Liver (tissue), 3 donors: ENCODE measurements around the gene VPS52.

Source experiments
- EGR1 ChIP-seq, 2 donors: IDR thresholded peaks; 2 replicates each; pipeline ENCODE4 v1.6.1; 2016 to 2018; ENCODE audit warnings: antibody characterized with exemption in 2 of 2, low read depth in 2 of 2
- GABPA ChIP-seq, 2 donors: IDR thresholded peaks in 1 of 2; conservative IDR thresholded peaks in 1 of 2; 2 replicates each; pipeline ENCODE4 v1.6.1; 2016; ENCODE audit warnings: antibody characterized with exemption in 2 of 2, mild to moderate bottlenecking in 1 of 2, moderate library complexity in 1 of 2
- HNF4G ChIP-seq: IDR thresholded peaks from 2 replicates; pipeline ENCODE4 v1.6.1; 2016; ENCODE audit warnings: antibody characterized with exemption
- NR2F2 ChIP-seq: IDR thresholded peaks from 2 replicates; pipeline ENCODE4 v1.6.1; 2016; ENCODE audit warnings: antibody characterized with exemption
- RAD21 ChIP-seq, 2 donors: IDR thresholded peaks; 2 replicates each; pipeline ENCODE4 v1.6.1; 2016; ENCODE audit warnings: antibody characterized with exemption in 2 of 2, mild to moderate bottlenecking in 2 of 2
- RXRA ChIP-seq, 2 donors: IDR thresholded peaks; 2 replicates each; pipeline ENCODE4 v1.6.1; 2017 to 2018; ENCODE audit warnings: antibody characterized with exemption in 2 of 2, mild to moderate bottlenecking in 1 of 2
- SP1 ChIP-seq: IDR thresholded peaks from 2 replicates; pipeline ENCODE4 v1.6.1; 2018; ENCODE audit warnings: antibody characterized with exemption, mild to moderate bottlenecking
- TAF1 ChIP-seq: conservative IDR thresholded peaks from 2 replicates; pipeline ENCODE4 v1.6.1; 2016; ENCODE audit warnings: antibody characterized with exemption, mild to moderate bottlenecking
- YY1 ChIP-seq: IDR thresholded peaks from 2 replicates; pipeline ENCODE4 v1.6.1; 2016; ENCODE audit warnings: antibody characterized with exemption, mild to moderate bottlenecking
- TF ChIP-seq, protein P1 (sequence below): fragments of 150-350 bp; IDR thresholded peaks from 2 replicates; pipeline ENCODE4 v1.5.1; 2017; ENCODE audit warnings: improper control_type of control experiment, low read depth, low read length; ENCODE audit not compliant: missing input control
- TF ChIP-seq, protein P2 (sequence below): IDR thresholded peaks from 2 replicates; pipeline ENCODE4 v1.6.1; 2016; ENCODE audit warnings: antibody characterized with exemption
- TF ChIP-seq, protein P3 (sequence below): IDR thresholded peaks from 2 replicates; pipeline ENCODE4 v1.6.1; 2016; ENCODE audit warnings: antibody characterized with exemption
- TF ChIP-seq, protein P4 (sequence below): IDR thresholded peaks from 2 replicates; pipeline ENCODE4 v1.6.1; 2016; ENCODE audit warnings: antibody characterized with exemption, mild to moderate bottlenecking
- TF ChIP-seq, protein P5 (sequence below): IDR thresholded peaks from 2 replicates; pipeline ENCODE4 v1.6.1; 2016; ENCODE audit warnings: antibody characterized with exemption
- donor health status: healthy.
- donor health status: healthy.

DNA sequence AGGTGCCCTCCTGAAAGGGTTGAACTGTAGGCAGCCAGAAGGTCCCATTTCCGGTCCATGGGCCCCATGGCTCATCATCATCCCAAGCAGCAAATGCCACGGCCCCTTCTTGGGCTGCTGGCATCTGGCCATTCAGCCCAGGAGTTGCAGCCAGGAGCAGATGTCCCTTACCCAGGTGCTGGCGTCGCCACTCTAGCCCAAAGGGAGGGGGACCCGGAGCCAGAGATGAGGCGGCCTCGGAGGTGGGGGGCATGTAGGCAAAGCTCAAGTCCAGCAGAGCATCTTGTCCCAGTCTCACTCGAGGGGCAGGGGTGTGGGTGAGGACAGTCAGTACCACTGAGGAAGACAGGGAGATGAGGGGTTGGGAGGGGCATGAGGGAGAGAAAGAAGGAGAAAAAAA is 33.4 kb upstream of the VPS52 start:
- TF ChIP-seq, protein P1, sequence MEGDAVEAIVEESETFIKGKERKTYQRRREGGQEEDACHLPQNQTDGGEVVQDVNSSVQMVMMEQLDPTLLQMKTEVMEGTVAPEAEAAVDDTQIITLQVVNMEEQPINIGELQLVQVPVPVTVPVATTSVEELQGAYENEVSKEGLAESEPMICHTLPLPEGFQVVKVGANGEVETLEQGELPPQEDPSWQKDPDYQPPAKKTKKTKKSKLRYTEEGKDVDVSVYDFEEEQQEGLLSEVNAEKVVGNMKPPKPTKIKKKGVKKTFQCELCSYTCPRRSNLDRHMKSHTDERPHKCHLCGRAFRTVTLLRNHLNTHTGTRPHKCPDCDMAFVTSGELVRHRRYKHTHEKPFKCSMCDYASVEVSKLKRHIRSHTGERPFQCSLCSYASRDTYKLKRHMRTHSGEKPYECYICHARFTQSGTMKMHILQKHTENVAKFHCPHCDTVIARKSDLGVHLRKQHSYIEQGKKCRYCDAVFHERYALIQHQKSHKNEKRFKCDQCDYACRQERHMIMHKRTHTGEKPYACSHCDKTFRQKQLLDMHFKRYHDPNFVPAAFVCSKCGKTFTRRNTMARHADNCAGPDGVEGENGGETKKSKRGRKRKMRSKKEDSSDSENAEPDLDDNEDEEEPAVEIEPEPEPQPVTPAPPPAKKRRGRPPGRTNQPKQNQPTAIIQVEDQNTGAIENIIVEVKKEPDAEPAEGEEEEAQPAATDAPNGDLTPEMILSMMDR: no peak
- TF ChIP-seq, protein P2, sequence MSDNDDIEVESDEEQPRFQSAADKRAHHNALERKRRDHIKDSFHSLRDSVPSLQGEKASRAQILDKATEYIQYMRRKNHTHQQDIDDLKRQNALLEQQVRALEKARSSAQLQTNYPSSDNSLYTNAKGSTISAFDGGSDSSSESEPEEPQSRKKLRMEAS: no peak
- TF ChIP-seq SP1 (no peak), RAD21 (IDR thresholded peaks at IDR 0.05) (no peak), RXRA (IDR thresholded peaks at IDR 0.05) (no peak), TAF1 (no peak), YY1 (no peak), HNF4G (no peak), EGR1 (IDR thresholded peaks at IDR 0.05; ENCODE audit: low read depth in 2 of 2) (no peak), GABPA (IDR thresholded peaks at IDR 0.05 in 1 of 2, conservative IDR thresholded peaks at IDR 0.05 in 1 of 2) (no peak), NR2F2 (no peak)
- TF ChIP-seq, protein P3, sequence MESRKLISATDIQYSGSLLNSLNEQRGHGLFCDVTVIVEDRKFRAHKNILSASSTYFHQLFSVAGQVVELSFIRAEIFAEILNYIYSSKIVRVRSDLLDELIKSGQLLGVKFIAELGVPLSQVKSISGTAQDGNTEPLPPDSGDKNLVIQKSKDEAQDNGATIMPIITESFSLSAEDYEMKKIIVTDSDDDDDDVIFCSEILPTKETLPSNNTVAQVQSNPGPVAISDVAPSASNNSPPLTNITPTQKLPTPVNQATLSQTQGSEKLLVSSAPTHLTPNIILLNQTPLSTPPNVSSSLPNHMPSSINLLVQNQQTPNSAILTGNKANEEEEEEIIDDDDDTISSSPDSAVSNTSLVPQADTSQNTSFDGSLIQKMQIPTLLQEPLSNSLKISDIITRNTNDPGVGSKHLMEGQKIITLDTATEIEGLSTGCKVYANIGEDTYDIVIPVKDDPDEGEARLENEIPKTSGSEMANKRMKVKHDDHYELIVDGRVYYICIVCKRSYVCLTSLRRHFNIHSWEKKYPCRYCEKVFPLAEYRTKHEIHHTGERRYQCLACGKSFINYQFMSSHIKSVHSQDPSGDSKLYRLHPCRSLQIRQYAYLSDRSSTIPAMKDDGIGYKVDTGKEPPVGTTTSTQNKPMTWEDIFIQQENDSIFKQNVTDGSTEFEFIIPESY: no peak
- TF ChIP-seq, protein P4, sequence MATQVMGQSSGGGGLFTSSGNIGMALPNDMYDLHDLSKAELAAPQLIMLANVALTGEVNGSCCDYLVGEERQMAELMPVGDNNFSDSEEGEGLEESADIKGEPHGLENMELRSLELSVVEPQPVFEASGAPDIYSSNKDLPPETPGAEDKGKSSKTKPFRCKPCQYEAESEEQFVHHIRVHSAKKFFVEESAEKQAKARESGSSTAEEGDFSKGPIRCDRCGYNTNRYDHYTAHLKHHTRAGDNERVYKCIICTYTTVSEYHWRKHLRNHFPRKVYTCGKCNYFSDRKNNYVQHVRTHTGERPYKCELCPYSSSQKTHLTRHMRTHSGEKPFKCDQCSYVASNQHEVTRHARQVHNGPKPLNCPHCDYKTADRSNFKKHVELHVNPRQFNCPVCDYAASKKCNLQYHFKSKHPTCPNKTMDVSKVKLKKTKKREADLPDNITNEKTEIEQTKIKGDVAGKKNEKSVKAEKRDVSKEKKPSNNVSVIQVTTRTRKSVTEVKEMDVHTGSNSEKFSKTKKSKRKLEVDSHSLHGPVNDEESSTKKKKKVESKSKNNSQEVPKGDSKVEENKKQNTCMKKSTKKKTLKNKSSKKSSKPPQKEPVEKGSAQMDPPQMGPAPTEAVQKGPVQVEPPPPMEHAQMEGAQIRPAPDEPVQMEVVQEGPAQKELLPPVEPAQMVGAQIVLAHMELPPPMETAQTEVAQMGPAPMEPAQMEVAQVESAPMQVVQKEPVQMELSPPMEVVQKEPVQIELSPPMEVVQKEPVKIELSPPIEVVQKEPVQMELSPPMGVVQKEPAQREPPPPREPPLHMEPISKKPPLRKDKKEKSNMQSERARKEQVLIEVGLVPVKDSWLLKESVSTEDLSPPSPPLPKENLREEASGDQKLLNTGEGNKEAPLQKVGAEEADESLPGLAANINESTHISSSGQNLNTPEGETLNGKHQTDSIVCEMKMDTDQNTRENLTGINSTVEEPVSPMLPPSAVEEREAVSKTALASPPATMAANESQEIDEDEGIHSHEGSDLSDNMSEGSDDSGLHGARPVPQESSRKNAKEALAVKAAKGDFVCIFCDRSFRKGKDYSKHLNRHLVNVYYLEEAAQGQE: no peak
- TF ChIP-seq, protein P5, sequence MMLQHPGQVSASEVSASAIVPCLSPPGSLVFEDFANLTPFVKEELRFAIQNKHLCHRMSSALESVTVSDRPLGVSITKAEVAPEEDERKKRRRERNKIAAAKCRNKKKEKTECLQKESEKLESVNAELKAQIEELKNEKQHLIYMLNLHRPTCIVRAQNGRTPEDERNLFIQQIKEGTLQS: no peak
